Adrenal gland (tissue), 5 donors: ENCODE data around the gene HLCS.

Experiments used
- POLR2A ChIP-seq, 2 donors: fragments of 450-650 bp; IDR thresholded peaks; one replicate each; pipeline ENCODE4 v1.6.1; 2017; ENCODE audit warnings: antibody characterized with exemption in 2 of 2, mild to moderate bottlenecking in 2 of 2, moderate library complexity in 1 of 2
- TF ChIP-seq, protein P1 (sequence below), 6 experiments: fragments of 450-650 bp in 4 of 6; fragments of 200-600 bp in 2 of 6; sonication (generic) in 1 of 6; IDR thresholded peaks; 1 replicate in 5 of 6; 2 replicates in 1 of 6; pipeline versions ENCODE4 v1.5.1 to v1.8.0; 2016 to 2021; ENCODE audit warnings: antibody characterized with exemption in 6 of 6, mild to moderate bottlenecking in 2 of 6, moderate library complexity in 1 of 6
- donor health status: DM: no; HTN: no; CAD: no.

DNA sequence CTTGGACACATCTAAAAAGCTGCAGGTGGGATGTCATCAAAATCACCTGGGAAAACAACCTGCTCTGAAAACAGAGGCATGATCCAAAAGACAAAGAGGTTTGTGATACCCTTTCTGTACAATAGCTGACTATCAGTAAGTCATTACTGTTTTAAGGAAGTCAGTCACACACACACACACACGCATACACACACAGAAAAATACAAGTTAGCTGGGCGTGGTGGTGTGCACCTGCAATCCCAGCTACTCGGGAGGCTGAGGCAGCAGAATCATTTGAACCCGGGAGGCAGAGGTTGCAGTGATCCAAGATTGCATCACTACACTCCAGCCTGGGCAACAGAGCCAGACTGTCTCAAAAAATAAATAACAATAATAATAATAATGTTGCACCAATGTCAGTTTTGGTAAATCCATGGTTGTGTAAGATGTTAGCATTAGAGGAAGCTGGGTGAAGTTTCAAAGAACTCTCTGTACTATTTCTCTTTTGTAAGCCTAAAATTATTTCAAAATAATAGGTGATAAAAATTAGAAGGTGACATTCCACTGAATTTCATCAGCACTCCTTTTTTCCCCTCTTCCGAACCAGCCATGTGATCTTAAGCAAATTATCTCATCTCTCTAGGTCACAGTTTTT lies 9.9 kb upstream of the HLCS start:
- TF ChIP-seq, protein P1, sequence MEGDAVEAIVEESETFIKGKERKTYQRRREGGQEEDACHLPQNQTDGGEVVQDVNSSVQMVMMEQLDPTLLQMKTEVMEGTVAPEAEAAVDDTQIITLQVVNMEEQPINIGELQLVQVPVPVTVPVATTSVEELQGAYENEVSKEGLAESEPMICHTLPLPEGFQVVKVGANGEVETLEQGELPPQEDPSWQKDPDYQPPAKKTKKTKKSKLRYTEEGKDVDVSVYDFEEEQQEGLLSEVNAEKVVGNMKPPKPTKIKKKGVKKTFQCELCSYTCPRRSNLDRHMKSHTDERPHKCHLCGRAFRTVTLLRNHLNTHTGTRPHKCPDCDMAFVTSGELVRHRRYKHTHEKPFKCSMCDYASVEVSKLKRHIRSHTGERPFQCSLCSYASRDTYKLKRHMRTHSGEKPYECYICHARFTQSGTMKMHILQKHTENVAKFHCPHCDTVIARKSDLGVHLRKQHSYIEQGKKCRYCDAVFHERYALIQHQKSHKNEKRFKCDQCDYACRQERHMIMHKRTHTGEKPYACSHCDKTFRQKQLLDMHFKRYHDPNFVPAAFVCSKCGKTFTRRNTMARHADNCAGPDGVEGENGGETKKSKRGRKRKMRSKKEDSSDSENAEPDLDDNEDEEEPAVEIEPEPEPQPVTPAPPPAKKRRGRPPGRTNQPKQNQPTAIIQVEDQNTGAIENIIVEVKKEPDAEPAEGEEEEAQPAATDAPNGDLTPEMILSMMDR (IDR thresholded peaks at IDR 0.05): no peak
- no peak for TF ChIP-seq POLR2A (IDR thresholded peaks at IDR 0.05)
